Fibroblast of villous mesenchyme (primary cell): ENCODE measurements around the gene CCDC89. TPM values are rescaled to one million over a fixed set of nuclear protein-coding genes. Genes with fewer than 3 reads are reported as not detected.

Experiments used
- DNase-seq: peaks from one replicate; pipeline ENCODE4 v3.0.0-alpha.2; 2010; ENCODE audit warnings: low read depth
- H3K4me3 ChIP-seq: 2 replicates; pipeline ENCODE4 v1.5.1; 2011; ENCODE audit warnings: low read depth, mild to moderate bottlenecking, low read length
- CTCF ChIP-seq: IDR thresholded peaks from 2 replicates; pipeline ENCODE4 v1.5.1; 2012; ENCODE audit warnings: low read depth, mild to moderate bottlenecking, low read length; ENCODE audit not compliant: insufficient read depth
- total RNA-seq: library from RNA; depleted of rRNA; stranded (reverse); fragments of >200 nt; gene quantifications from 2 replicates; pipeline ENCODE4 v1.2.3, GENCODE V29; 2012

The CCDC89 gene
- total RNA-seq, 1 donor = 2.6 TPM

- H3K4me3 ChIP-seq = no peak overlapping the region
- peak; percentile 62 for DNase-seq
- TF ChIP-seq CTCF = peak; percentile 60
These were observed 8.5 kb upstream of the CCDC89 start for GRCh38 chr11:85694385-85694980.

GRCh38 chr11:85685125-85685819, 723 bp downstream of the CCDC89 start:
- peak overlapping the region; percentile 58 for H3K4me3 ChIP-seq
- peak; percentile 73 for DNase-seq

GRCh38 chr11:85682330-85683305, 3.4 kb downstream of the CCDC89 start:
- TF ChIP-seq CTCF = no peak
- DNase-seq = peak; percentile 47
- H3K4me3 ChIP-seq = peak overlapping the region; percentile 75

More at GRCh38 chr11:85685125-85685819, 723 bp downstream of the CCDC89 start:
- no peak for TF ChIP-seq CTCF

GRCh38 chr11:85680897-85681296, 5.1 kb downstream of the CCDC89 start:
- TF ChIP-seq CTCF = no peak
- DNase-seq = no peak

GRCh38 chr11:85679576-85679975, 6.4 kb downstream of the CCDC89 start:
- TF ChIP-seq CTCF = no peak
- no peak overlapping the region for H3K4me3 ChIP-seq
- no peak for DNase-seq

More at GRCh38 chr11:85680897-85681296, 5.1 kb downstream of the CCDC89 start:
- H3K4me3 ChIP-seq = no peak overlapping the region

- no peak overlapping the region for H3K4me3 ChIP-seq
- TF ChIP-seq CTCF = no peak
- DNase-seq = no peak
These were observed 12.6 kb downstream of the CCDC89 start for GRCh38 chr11:85673393-85673792.
